NOMO-1 treated with dmso at 0.1 percent for 144 hours (cell line): ENCODE measurements around the gene MYOG.
A peak's percentile ranks its signal among the peaks of the same experiment; 100 is the strongest.

Experiments used
- DNase-seq: peaks from one replicate; lab custom pipeline; 2025; ENCODE audit not compliant: unreplicated experiment; lab: John Stamatoyannopoulos, UW

MYOG gene

GRCh38 chr1:203048555-203049051, 37.2 kb downstream of the MYOG start:
- DNase-seq, result no peak

- DNase-seq, result no peak
These were observed 37.7 kb downstream of the MYOG start for GRCh38 chr1:203048086-203048485.

- peak; percentile 41 for DNase-seq
These were observed 38.7 kb downstream of the MYOG start for GRCh38 chr1:203046984-203047630.

GRCh38 chr1:203045821-203046594, 39.8 kb downstream of the MYOG start:
- no peak for DNase-seq

- no peak for DNase-seq
These were observed 40.5 kb downstream of the MYOG start for GRCh38 chr1:203045336-203045735.

GRCh38 chr1:203044546-203045250, 41.1 kb downstream of the MYOG start:
- DNase-seq, result no peak

- no peak for DNase-seq
These were observed 41.8 kb downstream of the MYOG start for GRCh38 chr1:203043830-203044545.

- DNase-seq, result no peak
These were observed 44.4 kb downstream of the MYOG start for GRCh38 chr1:203041351-203041932.

GRCh38 chr1:203040513-203041275, 45.1 kb downstream of the MYOG start:
- no peak for DNase-seq

- peak; percentile 54 for DNase-seq
These were observed 46.0 kb downstream of the MYOG start for GRCh38 chr1:203039609-203040512.

- DNase-seq, result peak; percentile 61
These were observed 46.8 kb downstream of the MYOG start for GRCh38 chr1:203038891-203039608.

- DNase-seq, result no peak
These were observed 47.5 kb downstream of the MYOG start for GRCh38 chr1:203038217-203038741.

GRCh38 chr1:203037509-203038190, 48.2 kb downstream of the MYOG start:
- no peak for DNase-seq

- DNase-seq, result no peak
These were observed 49.3 kb downstream of the MYOG start for GRCh38 chr1:203036537-203036936.

- no peak for DNase-seq
These were observed 49.7 kb downstream of the MYOG start for GRCh38 chr1:203036135-203036534.

- DNase-seq, result no peak
These were observed 50.5 kb downstream of the MYOG start for GRCh38 chr1:203035111-203036000.
